IPS-NIHi7 (cell line): ENCODE measurements around the gene MTG2.
"Not testable (repeated sequence)": the region's sequence is repeated elsewhere in the genome, so short reads cannot be mapped to it uniquely, and the experiment has no call there.

ENCODE experiments used
- DNase-seq: peaks from one replicate; pipeline ENCODE4 v3.0.0; 2012; ENCODE audit warnings: mixed read lengths; ENCODE audit errors: extremely low spot score

The MTG2 gene

DNA sequence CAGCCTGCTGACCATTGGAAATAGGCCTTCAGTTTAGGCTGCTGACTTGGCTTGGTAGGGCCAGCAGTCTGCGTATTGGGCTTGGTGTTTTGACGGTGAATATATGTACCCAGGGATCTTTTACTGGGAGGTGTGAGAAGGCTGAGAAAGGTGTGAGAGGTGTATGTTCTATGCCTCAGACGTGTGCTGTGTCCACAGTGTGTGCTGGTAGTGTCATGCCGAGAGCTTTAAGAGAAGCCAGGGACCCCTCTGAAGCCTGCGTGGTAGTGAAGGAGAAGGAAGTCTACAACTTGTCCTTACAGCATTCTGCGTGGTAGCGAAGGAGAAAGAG is 37.2 kb upstream of the MTG2 start:
- no peak for DNase-seq

DNA sequence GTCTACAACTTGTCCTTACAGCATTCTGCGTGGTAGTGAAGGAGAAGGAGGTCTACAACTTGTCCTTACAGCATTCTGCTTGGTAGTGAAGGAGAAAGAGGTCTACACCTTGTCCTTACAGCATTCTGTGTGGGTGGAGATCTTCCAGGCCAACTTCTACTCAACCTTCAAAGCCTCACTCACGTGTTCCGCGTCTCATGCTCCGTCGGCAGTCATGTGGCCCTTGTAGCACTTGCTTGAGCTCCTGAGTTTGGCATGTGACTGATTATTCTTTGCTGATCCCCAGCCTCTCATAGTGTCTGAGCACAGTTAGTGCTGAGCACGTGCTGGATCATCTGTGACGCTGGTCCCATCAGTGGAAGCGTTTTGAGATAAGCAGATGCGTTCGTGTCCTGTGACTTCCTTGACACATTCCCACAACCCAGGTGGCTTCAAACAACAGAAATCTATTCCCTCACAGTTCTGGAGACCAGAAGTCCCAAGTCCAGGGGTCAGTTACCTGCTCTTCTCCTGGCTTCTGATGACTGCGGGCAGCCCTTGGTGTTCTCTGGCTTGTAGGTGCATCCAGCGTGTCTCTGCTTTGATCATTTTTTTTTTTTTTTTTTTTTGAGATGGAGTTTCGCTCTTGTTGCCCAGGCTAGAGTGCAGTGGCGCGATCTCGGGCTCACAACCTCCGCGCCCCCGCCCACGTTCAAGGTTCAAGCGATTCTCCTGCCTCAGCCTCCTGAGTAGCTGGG is 36.6 kb upstream of the MTG2 start:
- DNase-seq: no peak

DNA sequence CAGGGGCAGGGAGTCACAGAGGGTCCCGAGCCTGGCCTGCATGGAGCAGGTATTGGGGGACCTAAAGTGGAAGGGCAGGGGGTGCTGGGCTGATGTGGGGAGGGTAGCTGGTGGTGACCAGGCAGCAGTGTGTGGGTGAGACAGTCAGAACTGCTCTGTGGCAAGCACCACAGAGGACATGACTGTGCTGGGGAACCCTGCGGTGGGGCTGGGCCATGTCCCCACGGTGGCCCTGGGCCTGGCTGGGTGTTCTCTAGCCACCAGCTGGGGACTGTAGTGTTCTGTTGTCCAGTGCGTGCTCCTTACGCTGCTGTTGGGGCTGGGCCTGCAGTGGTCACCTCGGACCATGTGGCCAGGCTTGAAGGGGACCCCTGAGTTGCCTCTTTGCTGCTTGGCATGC is 35.7 kb upstream of the MTG2 start:
- no peak for DNase-seq

DNA sequence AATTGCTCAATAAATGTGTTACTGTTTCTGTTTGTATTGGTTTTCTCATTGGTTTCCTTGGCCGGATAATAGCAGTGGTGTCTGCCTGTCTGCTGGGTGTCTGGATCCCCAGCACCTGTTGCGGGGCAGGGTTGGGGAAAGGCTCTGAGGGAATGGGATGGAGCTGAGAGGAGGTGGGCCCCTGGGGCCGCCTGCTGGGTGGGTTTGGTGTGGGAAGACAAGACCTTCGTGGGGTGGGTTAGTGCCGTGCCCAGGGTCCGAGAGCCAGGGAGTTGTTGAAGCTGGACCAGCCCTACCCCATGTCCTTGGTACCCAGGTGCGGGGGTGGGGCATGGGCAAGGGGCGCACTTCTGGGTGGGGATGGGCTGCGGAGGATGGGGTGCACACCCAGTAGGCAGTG is 35.3 kb upstream of the MTG2 start:
- DNase-seq: no peak

DNA sequence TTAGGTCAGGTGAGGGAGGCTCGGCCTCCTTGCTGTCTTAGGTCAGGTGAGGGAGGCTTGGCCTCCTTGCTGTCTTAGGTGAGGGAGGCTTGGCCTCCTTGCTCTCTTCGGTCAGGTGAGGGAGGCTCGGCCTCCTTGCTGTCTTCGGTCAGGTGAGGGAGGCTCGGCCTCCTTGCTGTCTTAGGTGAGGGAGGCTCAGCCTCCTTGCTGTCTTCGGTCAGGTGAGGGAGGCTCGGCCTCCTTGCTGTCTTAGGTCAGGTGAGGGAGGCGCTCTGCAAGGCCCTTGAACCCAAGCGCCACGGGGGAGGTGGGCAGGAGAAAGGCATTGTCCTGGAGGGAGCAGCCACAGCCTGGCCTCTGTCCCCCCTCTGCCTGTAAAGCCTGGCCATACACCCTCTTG is 34.4 kb upstream of the MTG2 start:
- DNase-seq: not testable (repeated sequence)

DNA sequence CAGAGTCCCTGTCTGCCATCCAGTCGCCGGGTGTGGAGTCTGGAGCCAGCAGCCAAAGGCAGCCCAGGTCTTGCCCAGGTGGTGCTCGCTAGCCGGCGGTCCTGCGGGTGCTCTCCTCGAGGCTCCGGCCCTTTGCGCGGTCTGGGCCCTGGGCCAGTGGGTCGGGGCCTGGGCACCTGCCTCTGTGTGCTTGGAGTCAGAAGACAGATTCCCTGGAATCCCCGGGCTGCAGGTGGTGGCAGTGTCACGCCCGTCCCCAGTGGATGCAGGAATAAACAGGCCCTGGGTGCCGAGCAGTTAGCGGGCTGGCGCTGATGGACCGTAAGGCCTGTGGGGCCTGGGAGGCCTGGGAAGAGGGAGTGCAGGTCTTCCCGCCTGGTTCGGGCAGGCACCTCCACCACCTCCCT is 33.9 kb upstream of the MTG2 start:
- no peak for DNase-seq

DNA sequence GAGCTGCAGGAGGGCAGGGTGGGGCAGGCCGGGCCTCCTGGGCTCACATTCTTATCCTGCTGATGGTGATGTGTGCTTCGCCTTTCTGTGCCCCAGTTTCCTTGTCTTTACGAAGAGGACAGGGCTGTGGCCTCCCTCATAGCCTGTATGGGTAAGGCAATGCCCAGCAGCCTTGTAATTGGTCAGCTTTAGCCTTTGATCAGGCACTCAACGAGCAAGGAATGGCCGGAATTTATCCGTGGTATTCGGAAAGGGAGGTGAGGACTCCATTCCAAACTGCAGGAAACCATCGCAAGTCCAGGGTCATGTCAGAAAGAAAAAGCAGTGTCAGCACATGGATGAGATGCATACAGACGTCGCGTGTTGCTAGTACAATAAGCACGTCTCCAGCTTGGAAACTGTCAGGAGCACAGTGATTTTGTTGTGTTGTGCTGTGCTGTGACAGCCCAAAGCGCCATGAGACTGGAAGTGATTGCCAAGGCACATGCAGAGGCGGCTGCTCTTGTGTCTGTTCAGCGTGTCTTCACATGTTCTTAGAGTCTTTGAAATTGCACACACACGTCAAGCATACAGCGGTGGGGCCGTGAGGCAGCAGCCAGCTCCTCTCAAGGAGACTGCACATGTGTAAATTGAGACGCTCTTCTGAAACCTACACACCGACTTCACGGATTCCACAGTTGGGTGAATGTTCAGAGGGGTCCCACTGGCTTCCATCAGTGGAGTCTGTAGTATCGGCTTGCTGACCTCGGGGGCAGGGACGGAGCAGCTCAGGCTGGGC is 33.1 kb upstream of the MTG2 start:
- DNase-seq: peak; percentile 40

DNA sequence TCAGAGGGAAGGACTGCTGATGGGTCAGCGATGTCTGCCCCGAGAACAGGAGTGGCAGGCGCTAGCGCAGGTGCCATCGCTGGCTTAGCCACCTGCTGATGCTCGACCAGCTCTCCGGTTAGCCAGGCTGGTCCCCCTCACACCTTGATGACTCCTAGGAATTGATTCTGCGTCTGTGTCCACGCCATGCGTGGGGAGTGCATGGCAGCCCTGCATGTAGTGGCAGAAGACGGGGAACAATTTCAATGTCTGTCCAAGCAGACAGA is 32.6 kb upstream of the MTG2 start:
- no peak for DNase-seq

DNA sequence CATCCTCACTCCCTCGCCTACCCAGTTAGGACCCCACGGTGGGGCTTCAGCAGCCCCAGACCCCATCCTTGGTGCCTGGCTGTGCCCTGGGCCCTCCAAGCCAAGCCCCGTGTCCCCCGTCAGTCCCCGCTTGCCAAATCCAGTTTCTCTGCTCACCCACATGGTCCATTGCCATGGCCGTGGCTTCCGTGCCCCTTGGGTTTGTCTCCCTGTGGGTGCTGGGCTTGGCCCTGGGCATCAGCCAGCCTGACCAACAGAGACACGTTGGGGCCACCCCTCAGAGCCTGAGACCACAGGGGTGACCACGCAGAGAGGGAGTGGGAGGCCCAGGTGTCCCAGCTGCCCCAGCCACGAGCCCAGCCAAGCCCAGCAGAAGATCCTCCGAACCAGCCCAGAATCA is 31.6 kb upstream of the MTG2 start:
- DNase-seq: no peak

DNA sequence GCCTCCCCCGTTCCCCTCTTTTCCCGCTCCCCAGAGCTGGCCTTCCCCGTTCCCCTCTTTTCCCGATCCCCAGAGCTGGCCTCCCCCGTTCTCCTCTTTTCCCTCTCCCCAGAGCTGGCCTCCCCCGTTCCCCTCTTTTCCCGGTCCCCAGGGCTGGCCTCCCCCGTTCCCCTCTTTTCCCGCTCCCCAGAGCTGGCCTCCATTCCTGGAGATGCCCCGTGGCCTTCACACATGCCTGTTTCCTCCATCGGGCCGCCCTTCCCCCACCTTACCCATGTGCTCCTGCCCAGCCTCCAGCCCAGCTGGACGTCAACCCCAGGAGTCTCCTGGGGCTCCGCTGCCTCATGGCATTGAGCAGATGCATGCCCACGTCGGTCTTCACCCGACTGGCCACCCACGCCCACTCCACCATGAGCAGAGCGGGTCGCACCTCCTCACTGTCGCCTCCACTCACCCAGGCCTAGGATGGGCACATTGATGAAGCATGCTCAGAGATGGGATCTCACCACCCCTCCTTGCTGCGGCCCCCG is 30.9 kb upstream of the MTG2 start:
- no peak for DNase-seq

DNA sequence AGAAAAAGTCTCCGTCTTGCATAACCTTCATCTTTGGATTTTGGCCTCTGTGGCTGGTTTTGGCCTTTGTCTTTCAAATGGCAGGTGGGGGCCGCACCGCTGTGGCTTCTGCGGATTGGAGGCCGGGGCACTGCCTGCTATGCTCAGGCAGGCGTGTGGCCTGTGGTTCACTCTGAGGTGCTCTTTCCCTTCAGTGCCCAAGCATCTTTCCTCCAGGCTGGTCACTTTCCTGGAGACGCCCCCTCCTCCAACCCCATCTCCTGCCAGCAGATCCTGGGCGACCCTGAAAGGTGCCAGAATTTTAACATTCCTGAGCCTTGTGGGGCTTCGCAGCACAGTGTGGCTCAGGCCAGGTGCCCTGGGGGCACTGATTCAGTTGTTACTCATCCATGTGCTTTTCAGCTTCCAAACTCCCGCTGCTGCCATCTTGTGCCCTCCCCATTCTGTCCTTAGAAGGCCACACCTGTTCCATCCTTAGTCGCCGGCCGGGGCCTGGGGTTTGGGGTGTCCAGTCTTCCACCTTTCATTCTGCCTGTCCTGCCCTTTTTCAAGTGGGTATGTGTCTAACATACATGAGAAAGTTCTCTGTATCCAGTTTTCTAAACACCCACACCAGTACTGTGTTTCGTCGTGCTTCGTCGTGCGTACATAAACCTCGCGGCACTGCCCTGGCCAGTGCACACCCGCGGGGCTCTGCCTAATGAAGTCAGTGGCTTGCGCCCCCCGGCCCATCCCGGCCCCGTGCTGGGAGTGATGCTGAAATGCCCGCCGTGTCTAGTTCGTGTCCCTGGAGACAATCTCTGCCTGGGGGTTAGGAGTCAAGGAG is 27.2 kb upstream of the MTG2 start:
- DNase-seq: peak; percentile 53

DNA sequence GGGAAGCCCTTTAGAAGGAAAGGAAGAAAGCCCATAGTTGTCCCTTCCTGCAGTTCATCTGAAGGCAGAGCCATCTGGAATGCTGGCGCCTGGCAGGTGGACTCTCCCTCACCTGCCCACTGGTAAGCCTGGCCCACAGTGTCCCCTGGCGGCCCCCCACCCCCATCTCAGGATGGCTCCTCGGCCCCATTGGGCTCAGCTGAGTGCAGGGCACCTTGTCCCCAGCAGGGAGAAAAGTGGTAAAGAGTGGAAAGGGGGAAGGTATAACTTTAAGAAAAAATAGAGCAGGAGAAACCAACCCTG is 26.6 kb upstream of the MTG2 start:
- no peak for DNase-seq

DNA sequence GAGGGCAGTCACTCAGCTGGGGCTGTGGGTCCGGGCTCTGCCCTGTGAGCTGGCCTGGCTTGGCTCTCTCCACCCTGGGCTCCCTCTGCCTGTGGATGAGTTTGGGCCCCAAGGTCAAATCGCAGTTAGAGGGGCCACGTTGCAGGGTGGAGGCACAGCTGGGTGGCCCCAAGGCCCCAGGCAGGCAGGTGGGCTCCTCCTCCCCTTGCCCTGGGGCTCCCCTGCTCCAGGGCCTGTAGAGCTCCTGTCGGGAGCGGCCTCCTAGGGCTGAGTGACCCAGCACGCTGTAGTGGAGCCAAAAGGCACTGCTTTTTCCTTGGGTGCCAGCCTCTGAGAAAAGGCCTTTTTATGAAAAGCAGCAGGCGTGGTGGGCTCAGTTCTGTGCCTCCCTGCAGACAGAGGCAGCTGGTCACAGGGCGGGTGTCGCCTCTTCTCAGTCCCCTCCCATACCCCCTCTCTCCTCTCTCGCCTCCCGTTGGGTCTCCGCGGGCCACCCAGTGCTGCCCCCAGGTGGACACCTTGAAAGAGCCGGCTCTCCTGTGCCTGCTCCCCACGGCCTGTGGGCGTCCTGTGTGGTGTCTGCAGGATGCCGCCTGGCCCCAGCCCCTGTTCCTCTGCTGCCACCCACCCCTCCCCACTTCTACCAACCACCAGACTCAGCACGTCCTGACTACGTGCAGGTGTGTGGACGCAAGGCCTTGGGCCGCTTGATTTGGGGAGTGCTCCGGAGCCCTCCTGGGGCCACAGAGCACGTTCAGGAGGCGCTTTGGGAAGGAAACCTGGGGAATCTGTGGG is 26.0 kb upstream of the MTG2 start:
- DNase-seq: peak; percentile 94

DNA sequence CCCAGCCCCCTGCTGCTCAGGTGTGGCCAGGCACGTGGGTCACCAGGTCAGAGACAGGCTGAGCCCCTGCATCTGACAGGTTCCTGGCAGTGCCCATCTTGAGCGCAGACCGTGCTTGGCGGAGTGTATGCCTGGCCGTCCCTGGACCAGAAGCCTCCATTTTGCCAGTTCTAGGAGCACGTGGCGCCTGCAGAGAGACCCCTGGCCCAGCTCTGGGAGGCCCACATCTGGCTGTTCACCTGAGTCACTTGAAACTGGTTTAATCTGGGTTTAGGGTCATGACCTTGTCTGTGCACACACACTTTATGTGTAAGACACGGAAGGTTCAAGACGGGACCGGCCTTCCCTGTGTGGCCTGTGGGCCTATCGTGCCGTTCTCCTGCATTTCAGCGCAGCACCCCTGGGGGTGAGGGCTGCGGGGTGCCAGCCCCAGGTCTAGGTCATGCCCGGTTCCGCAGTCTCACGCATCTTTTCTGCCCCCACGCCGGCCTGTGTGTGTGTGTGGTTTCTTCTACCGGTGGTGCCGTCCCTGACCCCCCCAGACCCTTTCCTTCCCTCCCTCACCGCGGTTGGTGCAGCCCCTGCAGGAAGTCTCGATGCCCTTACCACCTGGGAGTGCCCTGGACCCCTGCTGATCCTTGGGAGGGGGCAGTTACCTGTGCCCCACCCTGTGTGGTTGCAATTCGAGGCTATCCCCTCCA is 25.3 kb upstream of the MTG2 start:
- DNase-seq: no peak

DNA sequence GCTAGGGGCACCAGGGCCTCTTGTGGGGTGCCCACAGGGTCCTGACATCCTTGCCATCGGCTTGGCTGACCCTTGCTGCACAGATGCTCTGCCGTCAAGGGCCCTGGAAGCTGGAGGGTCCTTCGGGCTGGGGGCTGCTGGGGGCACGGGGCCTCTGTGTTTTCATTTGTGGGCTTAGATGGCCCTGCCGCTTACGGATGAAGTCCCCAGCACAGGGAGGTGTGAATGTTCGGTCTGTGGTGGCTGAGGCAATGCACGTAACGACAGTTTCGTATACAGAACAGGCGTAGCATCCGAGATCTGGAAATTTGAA is 24.8 kb upstream of the MTG2 start:
- no peak for DNase-seq

DNA sequence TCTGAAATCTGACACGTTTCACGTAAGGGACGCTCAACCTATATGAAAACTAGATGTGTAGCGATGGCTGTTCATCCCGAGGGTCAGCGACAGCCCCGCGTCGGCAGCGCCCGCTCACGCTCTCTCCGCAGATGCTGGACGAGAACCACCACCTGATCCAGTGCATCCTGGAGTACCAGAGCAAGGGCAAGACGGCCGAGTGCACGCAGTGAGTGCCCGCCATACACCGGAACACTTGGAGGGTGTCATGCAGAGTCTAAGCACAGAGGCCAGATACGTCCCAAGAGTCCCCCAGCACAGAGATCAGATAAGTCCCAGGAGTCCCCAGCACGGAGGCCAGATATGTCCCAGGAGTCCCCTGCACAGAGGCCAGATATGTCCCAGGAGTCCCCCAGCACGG is 24.3 kb upstream of the MTG2 start:
- DNase-seq: no peak

DNA sequence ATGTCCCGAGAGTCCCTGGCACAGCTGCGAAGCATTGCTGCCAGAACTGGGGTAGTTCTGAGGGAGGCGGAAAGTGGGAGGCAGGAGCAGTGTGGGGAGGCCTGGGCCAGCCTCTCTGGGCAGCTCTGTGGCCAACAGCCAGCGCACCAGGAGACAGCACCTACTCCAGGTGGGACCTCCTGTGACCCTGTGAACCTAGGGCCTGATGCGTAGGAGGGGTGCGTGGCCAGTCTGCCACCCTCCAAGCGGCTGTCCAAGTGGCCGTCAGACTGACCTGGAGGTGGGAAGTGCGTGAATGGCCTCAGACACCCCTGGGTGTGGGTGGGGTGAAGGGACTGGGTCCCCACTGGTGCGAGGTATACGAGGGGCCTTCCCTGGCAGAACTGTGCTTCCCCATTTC is 23.8 kb upstream of the MTG2 start:
- DNase-seq: no peak

DNA sequence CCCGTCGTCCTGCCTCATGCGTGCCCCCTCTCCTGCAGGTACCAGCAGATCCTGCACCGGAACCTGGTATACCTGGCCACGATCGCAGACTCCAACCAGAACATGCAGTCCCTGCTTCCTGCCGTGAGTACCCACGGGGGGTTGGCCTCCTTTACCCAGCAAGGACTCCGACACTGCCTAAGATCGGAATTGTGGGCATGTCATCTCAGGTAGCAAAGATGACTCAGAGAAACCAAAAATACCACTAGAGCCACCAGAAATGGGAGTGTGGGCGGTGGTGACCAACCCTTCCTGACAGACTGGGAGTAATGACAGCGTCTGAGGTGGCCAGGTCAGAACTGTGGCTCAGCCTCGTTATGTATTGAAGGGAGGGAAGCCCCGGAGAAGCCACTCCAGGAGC is 23.0 kb upstream of the MTG2 start:
- DNase-seq: no peak

DNA sequence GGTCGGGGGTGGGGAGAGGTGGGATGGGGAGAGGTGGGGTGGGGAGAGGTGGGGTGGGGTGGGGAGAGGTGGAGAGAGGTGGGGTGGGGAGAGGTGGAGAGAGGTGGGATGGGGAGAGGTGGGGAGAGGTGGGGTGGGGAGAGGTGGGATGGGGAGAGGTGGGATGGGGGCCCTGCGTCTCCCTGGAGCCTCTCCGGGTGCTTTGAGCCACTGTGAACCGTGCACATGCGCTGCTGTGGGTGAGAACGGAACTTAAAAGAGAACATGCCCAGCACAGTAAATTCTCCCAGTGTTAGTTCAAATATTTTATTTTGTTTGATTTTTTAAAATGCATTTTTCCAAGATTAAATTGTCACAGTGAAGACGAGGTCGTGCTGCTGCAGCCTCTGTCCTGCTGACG is 22.6 kb upstream of the MTG2 start:
- no peak for DNase-seq

DNA sequence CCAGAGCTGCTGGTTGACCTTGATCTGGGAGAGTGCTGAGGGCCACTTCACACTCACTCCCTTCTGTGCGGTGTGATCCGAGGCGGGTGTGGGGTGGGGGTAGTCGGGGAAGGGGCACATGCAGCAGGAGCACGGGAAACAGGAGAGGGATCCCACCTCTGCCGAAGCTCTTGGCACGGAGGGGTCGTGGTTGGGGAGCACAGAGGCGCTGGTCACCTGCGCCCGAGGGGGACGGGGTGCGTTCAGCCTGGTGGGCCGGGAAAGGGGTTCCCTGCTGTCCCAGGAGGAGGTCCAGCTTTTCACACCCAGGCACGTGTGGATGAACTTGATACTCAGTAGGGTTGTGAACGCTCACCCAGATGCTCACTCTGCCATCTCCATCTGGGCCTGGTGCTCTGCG is 22.0 kb upstream of the MTG2 start:
- DNase-seq: no peak

DNA sequence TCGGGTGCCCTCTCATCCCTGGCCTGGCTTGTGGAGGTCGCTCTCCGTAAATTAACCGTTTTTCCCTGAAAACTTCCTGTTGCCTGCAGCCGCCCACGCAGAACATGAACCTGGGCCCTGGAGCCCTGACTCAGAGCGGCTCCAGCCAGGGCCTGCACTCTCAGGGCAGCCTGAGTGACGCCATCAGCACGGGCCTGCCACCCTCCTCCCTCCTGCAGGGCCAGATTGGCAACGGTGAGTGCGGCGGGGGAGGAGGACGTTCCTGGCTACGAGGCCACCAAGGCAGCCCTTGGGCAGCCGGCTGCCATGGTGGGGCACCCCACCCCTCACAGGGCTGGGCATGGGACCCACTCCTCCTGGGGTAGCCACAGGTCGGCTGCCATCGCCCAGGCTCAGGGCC is 21.5 kb upstream of the MTG2 start:
- DNase-seq: no peak
